Measurements from ENCODE around the gene NAV2. TPM values are rescaled to one million over a fixed set of nuclear protein-coding genes. Genes with fewer than 3 reads are reported as not detected.

The NAV2 gene
- total and polyA plus RNA-seq, 11 donors: 7.6 to 46.5 (median 20.2) TPM

GRCh38 chr11:19867064-19867463, 154.4 kb downstream of the NAV2 start:
- Histone ChIP-seq H3K4me3 (no peak overlapping the region), H3K4me1 (peaks cover 3 to 80% (median 35%) of the 10 kb centered on the region in 12 donors), H3K27me3 (no peaks in the 10 kb centered on the region), H3K27ac (no peak overlapping the region), H3K9me3 (no peaks in the 10 kb centered on the region), H3K36me3 (peaks cover 0 to 5% (median 0%) of the 10 kb centered on the region in 9 donors)
- TF ChIP-seq POLR2A (IDR thresholded peaks at IDR 0.05): no peak
- TF ChIP-seq CTCF (IDR thresholded peaks at IDR 0.05): no peak
- intact Hi-C loops (cut with DNase I): no loop called here
- WGBS, 4 donors: 81 to 93% (median 90%) methylated on average over 1 of the region's 1 CpG
- DNase-seq (no peak), ATAC-seq (no peak)

GRCh38 chr11:19868281-19868821, 155.7 kb downstream of the NAV2 start:
- 25 to 31% (median 28%) methylated on average over 6 of the region's 6 CpGs for WGBS, 4 donors
- H3K4me1 ChIP-seq: peaks cover 3 to 77% (median 33%) of the 10 kb centered on the region in 12 donors
- no peak for TF ChIP-seq POLR2A (IDR thresholded peaks at IDR 0.05)
- no peak for TF ChIP-seq CTCF (IDR thresholded peaks at IDR 0.05)
- H3K27ac ChIP-seq: peak overlapping the region; percentile 38 to 83 (median 68)
- peaks cover 0 to 5% (median 0%) of the 10 kb centered on the region in 9 donors for H3K36me3 ChIP-seq
- no peaks in the 10 kb centered on the region for H3K9me3 ChIP-seq
- peak overlapping the region in 1 of 12 donors; percentile 8 for H3K4me3 ChIP-seq
- H3K27me3 ChIP-seq: no peaks in the 10 kb centered on the region
- ATAC-seq (peak; percentile 83 to 90 (median 88)), DNase-seq (peak in 4 of 5 donors; percentile 71 to 81 (median 77))
- intact Hi-C loops (cut with DNase I): no loop called here

GRCh38 chr11:19868871-19869270, 156.2 kb downstream of the NAV2 start:
- H3K9me3 ChIP-seq: no peaks in the 10 kb centered on the region
- no peaks in the 10 kb centered on the region for H3K27me3 ChIP-seq
- peak in 1 of 4 donors; percentile 7 for ATAC-seq
- 68 to 71% (median 70%) methylated on average over 2 of the region's 2 CpGs for WGBS, 4 donors
- H3K4me3 ChIP-seq: no peak overlapping the region
- intact Hi-C loops (cut with DNase I): no loop called here
- H3K27ac ChIP-seq: peak overlapping the region in 11 of 12 donors; percentile 37 to 83 (median 67)
- no peak for TF ChIP-seq POLR2A (IDR thresholded peaks at IDR 0.05)
- no peak for TF ChIP-seq CTCF (IDR thresholded peaks at IDR 0.05)
- DNase-seq: no peak
- H3K4me1 ChIP-seq: peaks cover 3 to 72% (median 31%) of the 10 kb centered on the region in 12 donors
- H3K36me3 ChIP-seq: peaks cover 0 to 5% (median 0%) of the 10 kb centered on the region in 9 donors

- H3K9me3 ChIP-seq: no peaks in the 10 kb centered on the region
- no peak for DNase-seq
- no peak overlapping the region for H3K4me3 ChIP-seq
- H3K27ac ChIP-seq: peak overlapping the region in 6 of 12 donors; percentile 16 to 83 (median 56)
- no peak for ATAC-seq
- H3K36me3 ChIP-seq: peaks cover 0 to 5% (median 0%) of the 10 kb centered on the region in 9 donors
- intact Hi-C loops (cut with DNase I): no loop called here
- TF ChIP-seq CTCF (IDR thresholded peaks at IDR 0.05): no peak
- TF ChIP-seq POLR2A (IDR thresholded peaks at IDR 0.05): no peak
- 73 to 77% (median 76%) methylated on average over 2 of the region's 2 CpGs for WGBS, 4 donors
- peaks cover 3 to 71% (median 27%) of the 10 kb centered on the region in 12 donors for H3K4me1 ChIP-seq
- no peaks in the 10 kb centered on the region for H3K27me3 ChIP-seq
Measured at GRCh38 chr11:19869466-19869865, 156.8 kb downstream of the NAV2 start.
